HL-60/S4 (cell line): ENCODE measurements around the gene TAF8.
"Not testable (repeated sequence)": the region's sequence is repeated elsewhere in the genome, so short reads cannot be mapped to it uniquely, and the experiment has no call there.

Experiments
- in situ Hi-C: fragments of 300-500 bp; cut with MboI; formaldehyde crosslinking; loops from 2 replicates; pipeline ENCODE4 v1.14.3; 2022; ENCODE audit warnings: low sequenced_read_pairs

Gene TAF8

DNA sequence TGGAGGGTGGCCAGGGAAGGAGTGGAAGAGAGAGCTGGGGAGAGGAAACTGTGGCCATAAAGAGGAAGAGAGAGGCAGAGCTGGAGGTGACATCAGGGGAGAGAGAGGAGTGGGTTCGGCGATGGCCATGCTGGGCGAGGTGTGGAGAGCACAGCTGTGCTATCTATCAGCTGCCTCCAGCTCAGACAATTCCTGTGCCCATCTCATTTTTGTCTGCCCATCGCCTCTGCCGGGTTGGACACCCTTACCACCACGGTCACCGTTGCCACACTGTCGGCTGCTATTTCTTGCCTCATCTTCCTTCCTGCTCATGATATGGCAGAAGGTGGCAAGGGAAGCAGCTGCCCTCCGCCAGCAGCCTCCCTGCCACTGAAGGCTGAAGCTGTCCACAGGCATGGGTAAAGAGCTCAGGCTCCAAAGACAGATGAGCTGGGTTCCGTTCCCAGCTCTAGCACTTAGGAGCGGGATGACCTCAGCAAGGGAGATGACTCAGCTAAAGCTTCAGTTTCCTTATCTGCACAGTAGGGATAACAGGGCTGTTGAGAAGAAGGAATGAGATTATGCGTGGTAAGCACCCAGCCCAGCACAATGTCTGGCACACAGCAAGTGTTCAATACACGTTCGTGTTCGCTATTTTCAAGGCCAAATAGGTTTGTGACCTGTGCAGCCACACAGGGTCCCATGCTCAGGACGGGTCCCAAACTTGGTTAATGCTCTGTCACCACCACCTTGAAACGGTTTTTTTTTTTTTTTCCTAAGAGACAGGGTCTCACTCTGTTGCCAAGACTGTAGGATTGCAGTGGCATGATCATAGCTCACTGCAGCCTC lies 21.9 kb upstream of the TAF8 start:
- in situ Hi-C loops: no loop called here

- in situ Hi-C loops: no loop called here
These were observed 21.1 kb upstream of the TAF8 start for GRCh38 chr6:42029062-42029685.

- in situ Hi-C loops: no loop called here
These were observed 20.4 kb upstream of the TAF8 start for GRCh38 chr6:42029881-42030280.

- in situ Hi-C loops: no loop called here
These were observed 19.5 kb upstream of the TAF8 start for GRCh38 chr6:42030585-42031506.

GRCh38 chr6:42032366-42032765 lies 18.0 kb upstream of the TAF8 start:
- in situ Hi-C loops: no loop called here

GRCh38 chr6:42037669-42038068 lies 12.7 kb upstream of the TAF8 start:
- in situ Hi-C loops: not testable (repeated sequence)

DNA sequence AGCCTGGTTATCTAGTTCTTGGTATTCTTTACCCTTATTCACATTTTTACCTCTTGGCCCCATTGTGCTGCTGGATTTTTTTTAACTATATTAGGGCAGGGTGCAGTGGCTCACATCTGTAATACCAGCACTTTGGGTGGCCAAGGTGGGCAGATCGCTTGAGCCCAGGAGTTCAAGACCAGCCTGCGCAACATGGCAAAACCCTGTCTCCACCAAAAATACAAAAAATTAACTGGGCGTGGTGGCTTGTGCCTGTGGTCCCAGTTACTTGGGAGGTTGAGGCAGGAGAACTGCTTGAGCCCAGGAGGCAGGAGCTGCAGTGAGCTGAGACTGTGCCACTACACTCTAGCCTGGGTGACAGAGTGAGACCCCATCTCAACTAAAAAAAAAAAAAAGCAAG lies 12.2 kb upstream of the TAF8 start:
- in situ Hi-C loops: no loop called here

DNA sequence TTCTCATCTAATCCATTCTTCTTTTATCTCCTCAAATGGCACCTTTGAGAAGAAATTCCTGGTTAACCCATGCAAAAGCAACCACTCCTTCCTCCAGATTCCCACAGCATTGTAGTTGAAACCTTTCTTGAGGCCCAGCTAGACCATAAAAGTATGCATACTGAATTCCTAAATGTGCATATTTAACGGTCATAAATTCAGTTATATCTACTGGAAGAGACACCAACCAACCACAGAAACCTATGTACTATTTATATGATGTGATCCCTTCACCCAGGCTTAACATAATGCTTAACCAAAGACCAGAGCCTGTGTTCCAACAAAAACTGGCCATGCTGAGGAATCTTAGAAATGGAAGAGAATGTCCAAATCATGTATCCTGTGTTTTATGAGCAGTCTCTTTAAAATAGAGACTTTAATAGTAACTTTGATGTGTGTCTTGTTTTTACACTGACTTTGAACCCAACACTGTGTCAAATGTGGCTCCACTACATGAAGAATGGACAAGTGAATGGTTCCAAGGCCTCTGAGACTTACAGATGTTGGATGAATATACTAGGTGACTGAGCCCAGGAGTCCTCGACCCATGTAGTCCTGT lies 11.4 kb upstream of the TAF8 start:
- in situ Hi-C loops: no loop called here

GRCh38 chr6:42040856-42041480 lies 9.4 kb upstream of the TAF8 start:
- in situ Hi-C loops: loop anchor here (5.0 to 10.0 kb wide), 3 partner anchors 136 to 256 kb away; partner anchors contain the start of genes PRICKLE4 and TOMM6

DNA sequence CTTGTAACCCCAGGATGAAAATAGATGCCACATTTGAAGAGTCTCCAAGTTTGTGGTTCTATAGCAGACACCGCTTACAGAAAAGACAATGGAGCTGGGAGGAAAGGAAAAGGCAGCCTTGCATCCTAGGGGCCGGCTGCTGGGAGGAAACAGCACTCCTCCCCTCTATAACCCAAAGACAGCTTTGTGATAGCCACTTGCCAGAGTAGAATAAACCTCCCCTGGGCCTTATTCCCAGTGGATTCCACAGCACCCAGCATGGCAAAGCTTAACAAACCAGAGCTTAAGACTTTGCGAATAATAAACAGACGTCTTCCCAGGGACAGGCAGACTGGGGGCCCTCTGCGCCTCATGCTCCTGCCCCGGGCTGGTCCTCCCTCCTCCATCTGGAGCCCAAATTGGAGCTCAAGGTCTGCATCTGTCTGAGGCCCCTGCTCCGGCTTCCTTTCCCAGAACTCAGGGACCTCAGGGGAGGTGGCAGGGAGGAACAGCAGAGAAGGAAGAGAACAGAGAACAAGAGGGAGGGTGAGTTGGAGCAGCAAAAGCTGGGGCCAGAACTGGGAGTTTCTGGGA lies 8.8 kb upstream of the TAF8 start:
- in situ Hi-C loops: loop anchor here (5.0 to 10.0 kb wide), 3 partner anchors 137 to 257 kb away; partner anchors contain the start of genes PRICKLE4 and TOMM6

DNA sequence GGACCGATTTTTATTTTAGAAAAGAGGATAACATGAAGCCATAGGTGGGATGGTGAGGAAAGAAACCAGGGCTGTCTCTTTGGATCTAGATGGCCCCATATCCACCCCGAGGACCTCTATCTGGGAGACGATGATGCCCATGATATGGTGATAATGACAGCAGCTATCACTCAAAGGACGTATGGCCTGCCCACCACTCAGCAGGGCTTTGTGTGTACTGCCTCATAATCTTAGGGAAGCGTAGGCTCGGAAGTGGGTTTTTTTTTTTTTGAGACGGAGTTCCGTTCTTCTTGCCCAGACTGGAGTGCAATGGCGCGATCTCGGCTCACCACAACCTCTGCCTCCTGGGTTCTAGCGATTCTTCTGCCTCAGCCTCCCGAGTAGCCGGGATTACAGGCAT lies 8.2 kb upstream of the TAF8 start:
- in situ Hi-C loops: loop anchor here (5.0 to 10.0 kb wide), 3 partner anchors 137 to 257 kb away; partner anchors contain the start of genes PRICKLE4 and TOMM6

DNA sequence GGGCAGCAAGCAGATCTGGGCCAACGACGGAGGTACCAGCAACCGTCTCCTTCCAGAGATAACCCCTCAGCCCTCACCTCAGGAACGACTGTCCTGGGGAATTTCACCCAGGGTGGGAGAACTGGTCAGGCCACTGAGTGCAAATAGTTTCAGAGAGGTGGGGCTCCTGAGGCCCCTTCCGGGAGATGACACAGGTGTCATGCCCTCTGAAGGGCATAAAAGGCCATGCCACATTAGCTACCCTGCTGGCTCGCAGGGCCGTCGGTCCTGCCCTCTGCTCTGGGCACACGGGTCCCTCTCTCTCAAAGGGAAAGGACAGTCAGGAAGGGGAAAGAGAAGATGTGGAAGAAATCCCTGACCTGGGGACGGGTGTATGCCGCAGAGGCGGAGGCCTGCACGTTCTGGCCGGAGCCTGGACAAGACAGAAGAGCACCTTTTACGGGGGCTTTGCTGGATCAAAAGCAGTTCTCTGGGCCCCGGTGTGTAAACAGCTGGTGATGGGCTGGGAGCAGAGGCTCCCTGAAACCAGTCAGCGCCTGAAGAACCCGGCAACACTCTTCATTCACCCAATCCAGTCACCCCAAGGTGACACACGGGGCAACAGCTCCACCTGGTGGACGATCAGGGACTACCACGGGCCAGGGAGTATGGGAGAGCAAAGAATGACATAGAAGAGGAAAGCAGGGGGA lies 6.4 kb upstream of the TAF8 start:
- in situ Hi-C loops: loop anchor here (5.0 to 10.0 kb wide), 3 partner anchors 139 to 259 kb away; partner anchors contain the start of genes PRICKLE4 and TOMM6

- in situ Hi-C loops: loop anchor here (10.0 kb wide), 2 partner anchors 141 to 261 kb away; partner anchors contain the start of genes PRICKLE4 and TOMM6
These were observed 4.5 kb upstream of the TAF8 start for GRCh38 chr6:42045538-42046460.

DNA sequence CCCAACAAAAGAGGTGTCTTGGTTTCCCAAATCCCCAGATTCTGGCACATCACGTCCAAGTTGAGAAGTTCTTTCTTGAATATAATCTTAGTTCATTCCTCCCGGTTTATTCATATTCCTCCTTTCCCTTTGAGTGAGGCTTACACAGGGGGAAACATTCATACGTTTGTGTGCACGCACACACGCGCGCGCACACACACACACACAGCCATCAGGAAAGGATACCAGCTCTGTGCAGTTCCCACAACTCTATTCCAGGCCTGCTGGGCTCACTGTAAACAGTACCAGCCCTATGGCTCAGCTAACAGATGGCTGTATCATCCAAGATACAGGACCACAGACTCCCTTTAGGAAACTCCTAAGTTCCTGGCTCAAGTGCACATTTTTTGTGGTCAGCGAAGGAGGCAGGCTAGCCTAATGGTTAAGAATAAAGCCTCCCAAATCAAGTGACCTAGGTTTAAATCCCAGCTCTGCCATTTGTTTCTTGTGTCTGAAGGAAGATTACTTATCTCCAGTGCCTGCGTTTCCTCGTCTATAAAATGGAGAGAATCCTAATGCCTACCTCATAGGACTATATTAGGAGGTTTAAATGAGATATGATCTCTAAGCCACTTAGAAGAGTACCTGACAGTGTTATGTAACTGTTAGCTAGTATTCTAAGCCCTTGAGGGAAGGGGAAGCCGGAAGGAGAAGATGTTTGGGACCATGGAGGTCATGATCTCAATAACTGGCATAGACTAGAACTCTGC lies 3.7 kb upstream of the TAF8 start:
- in situ Hi-C loops: loop anchor here (10.0 kb wide), 2 partner anchors 142 to 262 kb away; partner anchors contain the start of genes PRICKLE4 and TOMM6

GRCh38 chr6:42047213-42047590 lies 3.1 kb upstream of the TAF8 start:
- in situ Hi-C loops: loop anchor here (10.0 kb wide), 2 partner anchors 142 to 262 kb away; partner anchors contain the start of genes PRICKLE4 and TOMM6

- in situ Hi-C loops: loop anchor here (10.0 kb wide), 2 partner anchors 143 to 263 kb away; partner anchors contain the start of genes PRICKLE4 and TOMM6
These were observed 2.4 kb upstream of the TAF8 start for GRCh38 chr6:42047790-42048405.
